Measurements from ENCODE around the gene HIVEP1. TPM values are rescaled to one million over a fixed set of nuclear protein-coding genes. Genes with fewer than 3 reads are reported as not detected.

The HIVEP1 gene
- polyA plus RNA-seq, 3 donors: 1.7 to 8.7 (median 2.7) TPM

GRCh38 chr6:12189661-12190060, 177.5 kb downstream of the HIVEP1 start:
- Histone ChIP-seq H3K27me3 (ENCODE audit: control insufficient read depth in 2 of 2, insufficient read depth in 2 of 2, low read length in 2 of 2) (no peaks in the 10 kb centered on the region), H3K79me2 (ENCODE audit: insufficient read depth, low read length) (no peaks in the 10 kb centered on the region), H3K9ac (ENCODE audit: insufficient read depth, low read length, poor library complexity, severe bottlenecking) (no peak overlapping the region), H3K4me2 (replicated peaks; ENCODE audit: extremely low read depth, low read length, poor library complexity, severe bottlenecking) (no peak overlapping the region), H3K9me3 (replicated peaks in 1 of 2; ENCODE audit: control insufficient read depth in 1 of 2, insufficient read depth in 1 of 2, low read length in 2 of 2) (peaks cover 5 to 7% of the 10 kb centered on the region in 2 donors), H2AFZ (ENCODE audit: insufficient read depth, low read depth, low read length, poor library complexity, severe bottlenecking) (no peak overlapping the region), H3K36me3 (replicated peaks in 1 of 2; ENCODE audit: control insufficient read depth in 1 of 2, insufficient read depth in 2 of 2, low read length in 2 of 2) (no peaks in the 10 kb centered on the region), H3K4me3 (replicated peaks in 1 of 3; ENCODE audit: low read depth in 2 of 3, low read length in 3 of 3) (no peak overlapping the region), H3K4me1 (ENCODE audit: control insufficient read depth in 1 of 2, insufficient read depth in 2 of 2, low read length in 2 of 2) (no peaks in the 10 kb centered on the region), H3K27ac (ENCODE audit: low read depth in 1 of 2, low read length in 2 of 2) (no peak overlapping the region), H4K20me1 (ENCODE audit: insufficient read depth, low read length) (no peaks in the 10 kb centered on the region)
- Mint-ChIP-seq H3K27me3 (ENCODE audit: low read depth in 3 of 3) (peaks cover 0 to 3% (median 2%) of the 10 kb centered on the region in 3 donors), H3K4me1 (peaks cover 3% of the 10 kb centered on the region), H3K36me3 (peaks cover 0 to 1% of the 10 kb centered on the region in 2 donors), H3K27ac (no peak overlapping the region), H3K4me3 (no peak overlapping the region), H3K9me3 (peaks cover 4 to 7% (median 6%) of the 10 kb centered on the region in 7 donors)
- intact Hi-C loops (cut with micrococcal nuclease): no loop called here
- no peak for DNase-seq
- no peak for TF ChIP-seq CTCF (IDR thresholded peaks at IDR 0.05)

DNA sequence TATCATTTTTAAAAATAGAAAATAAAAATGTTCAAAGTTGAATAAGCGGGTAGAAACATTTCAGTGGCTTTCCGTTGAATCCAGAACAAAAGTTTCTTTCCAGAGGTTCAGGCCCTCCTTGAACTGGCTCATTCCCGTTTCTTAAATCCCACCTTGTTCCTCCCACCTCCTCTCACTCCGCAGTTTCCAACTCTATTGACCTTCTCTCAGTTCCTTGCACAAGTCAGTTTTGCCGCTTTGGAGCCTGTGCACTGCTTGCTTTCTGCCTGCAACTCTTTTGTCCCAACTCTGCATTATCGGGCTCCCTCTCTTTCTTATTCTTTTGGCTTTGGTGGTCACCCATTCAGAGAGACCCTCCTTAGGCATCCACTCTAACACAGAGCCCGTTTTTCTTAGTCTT, 178.1 kb downstream of the HIVEP1 start:
- peaks cover 5 to 7% of the 10 kb centered on the region in 2 donors for H3K9me3 ChIP-seq (replicated peaks in 1 of 2; ENCODE audit: control insufficient read depth in 1 of 2, insufficient read depth in 1 of 2, low read length in 2 of 2)
- no peaks in the 10 kb centered on the region for H3K4me1 ChIP-seq (ENCODE audit: control insufficient read depth in 1 of 2, insufficient read depth in 2 of 2, low read length in 2 of 2)
- H3K4me2 ChIP-seq (replicated peaks; ENCODE audit: extremely low read depth, low read length, poor library complexity, severe bottlenecking): no peak overlapping the region
- Mint-ChIP-seq H3K4me1 (peaks cover 3% of the 10 kb centered on the region), H3K27ac (no peak overlapping the region), H3K4me3 (no peak overlapping the region), H3K27me3 (ENCODE audit: low read depth in 3 of 3) (peaks cover 0 to 2% (median 2%) of the 10 kb centered on the region in 3 donors), H3K36me3 (peaks cover 0 to 1% of the 10 kb centered on the region in 2 donors), H3K9me3 (peaks cover 4 to 7% (median 6%) of the 10 kb centered on the region in 7 donors)
- no peak overlapping the region for H2AFZ ChIP-seq (ENCODE audit: insufficient read depth, low read depth, low read length, poor library complexity, severe bottlenecking)
- no peaks in the 10 kb centered on the region for H3K27me3 ChIP-seq (ENCODE audit: control insufficient read depth in 2 of 2, insufficient read depth in 2 of 2, low read length in 2 of 2)
- no peaks in the 10 kb centered on the region for H4K20me1 ChIP-seq (ENCODE audit: insufficient read depth, low read length)
- H3K27ac ChIP-seq (ENCODE audit: low read depth in 1 of 2, low read length in 2 of 2): no peak overlapping the region
- no peak overlapping the region for H3K9ac ChIP-seq (ENCODE audit: insufficient read depth, low read length, poor library complexity, severe bottlenecking)
- H3K4me3 ChIP-seq (replicated peaks in 1 of 3; ENCODE audit: low read depth in 2 of 3, low read length in 3 of 3): no peak overlapping the region
- no peak for DNase-seq
- 97% methylated on average over 5 of the region's 7 CpGs for WGBS (ENCODE audit: insufficient coverage)
- no peak for TF ChIP-seq CTCF (IDR thresholded peaks at IDR 0.05)
- intact Hi-C loops (cut with micrococcal nuclease): no loop called here
- H3K79me2 ChIP-seq (ENCODE audit: insufficient read depth, low read length): no peaks in the 10 kb centered on the region
- H3K36me3 ChIP-seq (replicated peaks in 1 of 2; ENCODE audit: control insufficient read depth in 1 of 2, insufficient read depth in 2 of 2, low read length in 2 of 2): no peaks in the 10 kb centered on the region
